Tibial artery (tissue), 4 donors: ENCODE data around the gene KCNJ1.
A peak's percentile ranks its signal among the peaks of the same experiment; 100 is the strongest.

ENCODE experiments used
- DNase-seq, 2 donors: peaks; one replicate each; pipeline ENCODE4 v3.0.0-alpha.2; 2019
- H3K27ac ChIP-seq, 2 donors: fragments of 200-600 bp; sonication (generic) in 1 of 2; 1 replicate in 1 of 2; 2 replicates in 1 of 2; pipeline ENCODE4 v1.5.1; 2018 to 2019; ENCODE audit warnings: mild to moderate bottlenecking in 1 of 2
- H3K27me3 ChIP-seq, 2 donors: fragments of 200-600 bp; sonication (generic) in 1 of 2; one replicate each; pipeline versions ENCODE4 v1.5.1 to v1.6.0; 2016 to 2019
- H3K36me3 ChIP-seq, 3 donors: fragments of 200-600 bp; sonication (generic) in 2 of 3; one replicate each; pipeline ENCODE4 v1.5.1; 2016 to 2019; ENCODE audit warnings: mild to moderate bottlenecking in 2 of 3
- H3K4me1 ChIP-seq, 4 donors: fragments of 200-600 bp; sonication (generic) in 2 of 4; 1 replicate in 3 of 4; 2 replicates in 1 of 4; pipeline ENCODE4 v1.5.1; 2016 to 2019
- H3K4me3 ChIP-seq, 2 donors: fragments of 200-600 bp; sonication (generic) in 1 of 2; 1 replicate in 1 of 2; 2 replicates in 1 of 2; pipeline ENCODE4 v1.5.1; 2018 to 2019; ENCODE audit warnings: mild to moderate bottlenecking in 2 of 2
- H3K9me3 ChIP-seq, 3 donors: fragments of 200-600 bp; sonication (generic) in 1 of 3; one replicate each; pipeline ENCODE4 v1.5.1; 2016 to 2019
- CTCF ChIP-seq, 2 experiments: fragments of 200-600 bp in 1 of 2; fragments of 450-650 bp in 1 of 2; IDR thresholded peaks; one replicate each; pipeline ENCODE4 v1.5.1; 2017 to 2019; ENCODE audit warnings: antibody characterized with exemption in 2 of 2, mild to moderate bottlenecking in 1 of 2, moderate library complexity in 1 of 2
- intact Hi-C: fragments of 100-400 bp; cut with DNase I; formaldehyde crosslinking; loops from one replicate; pipeline ENCODE4 v1.15.0; 2023; ENCODE audit warnings: low total_unique reads

The KCNJ1 gene

GRCh38 chr11:128860571-128861361, 6.3 kb downstream of the KCNJ1 start:
- H3K4me3 ChIP-seq, result no peak overlapping the region
- H3K27me3 ChIP-seq, result peaks cover 0 to 6% of the 10 kb centered on the region in 2 donors
- no peaks in the 10 kb centered on the region for H3K4me1 ChIP-seq
- DNase-seq, result no peak
- no peak for TF ChIP-seq CTCF (IDR thresholded peaks at IDR 0.05)
- no peak overlapping the region for H3K27ac ChIP-seq
- H3K36me3 ChIP-seq, result no peaks in the 10 kb centered on the region
- intact Hi-C loops, result no loop called here
- H3K9me3 ChIP-seq, result no peaks in the 10 kb centered on the region

GRCh38 chr11:128859563-128860441, 7.3 kb downstream of the KCNJ1 start:
- TF ChIP-seq CTCF (IDR thresholded peaks at IDR 0.05), result peak; percentile 77 to 88
- DNase-seq, result peak; percentile 72 to 75
- no peaks in the 10 kb centered on the region for H3K36me3 ChIP-seq
- H3K4me3 ChIP-seq, result no peak overlapping the region
- no peaks in the 10 kb centered on the region for H3K4me1 ChIP-seq
- intact Hi-C loops, result no loop called here
- H3K27me3 ChIP-seq, result peaks cover 0 to 6% of the 10 kb centered on the region in 2 donors
- H3K27ac ChIP-seq, result no peak overlapping the region
- H3K9me3 ChIP-seq, result no peaks in the 10 kb centered on the region

- intact Hi-C loops, result no loop called here
- H3K27ac ChIP-seq, result no peak overlapping the region
- DNase-seq, result no peak
- H3K9me3 ChIP-seq, result no peaks in the 10 kb centered on the region
- no peaks in the 10 kb centered on the region for H3K4me1 ChIP-seq
- TF ChIP-seq CTCF (IDR thresholded peaks at IDR 0.05), result no peak
- no peak overlapping the region for H3K4me3 ChIP-seq
- peaks cover 0 to 2% of the 10 kb centered on the region in 2 donors for H3K27me3 ChIP-seq
- no peaks in the 10 kb centered on the region for H3K36me3 ChIP-seq
These were observed 9.8 kb downstream of the KCNJ1 start for GRCh38 chr11:128857341-128857740.

- H3K9me3 ChIP-seq, result no peaks in the 10 kb centered on the region
- intact Hi-C loops, result no loop called here
- H3K27me3 ChIP-seq, result no peaks in the 10 kb centered on the region
- no peak overlapping the region for H3K27ac ChIP-seq
- H3K4me3 ChIP-seq, result no peak overlapping the region
- no peaks in the 10 kb centered on the region for H3K4me1 ChIP-seq
- no peaks in the 10 kb centered on the region for H3K36me3 ChIP-seq
- DNase-seq, result no peak
- TF ChIP-seq CTCF (IDR thresholded peaks at IDR 0.05), result no peak
These were observed 10.9 kb downstream of the KCNJ1 start for GRCh38 chr11:128856241-128856640.

GRCh38 chr11:128854841-128855240, 12.3 kb downstream of the KCNJ1 start:
- H3K4me1 ChIP-seq, result no peaks in the 10 kb centered on the region
- no peaks in the 10 kb centered on the region for H3K36me3 ChIP-seq
- no peaks in the 10 kb centered on the region for H3K9me3 ChIP-seq
- no peak for TF ChIP-seq CTCF (IDR thresholded peaks at IDR 0.05)
- DNase-seq, result no peak
- H3K4me3 ChIP-seq, result no peak overlapping the region
- intact Hi-C loops, result no loop called here
- H3K27ac ChIP-seq, result no peak overlapping the region
- no peaks in the 10 kb centered on the region for H3K27me3 ChIP-seq
